DOHH2 (cell line): Measurements from ENCODE around the gene MTCL1.

Experiments used
- H3F3A ChIP-seq: fragments of 200-600 bp; sonication (generic), shearing (Covaris generic); 2 replicates; pipeline ENCODE4 v1.6.0; 2016; ENCODE audit warnings: antibody characterized with exemption, mild to moderate bottlenecking; ENCODE audit not compliant: control insufficient read depth, insufficient read depth
- H3K27ac ChIP-seq: fragments of 200-600 bp; sonication (generic); 2 replicates; pipeline ENCODE4 v1.5.1; 2014; ENCODE audit warnings: low read depth, mild to moderate bottlenecking, low read length, moderate library complexity
- H3K27me3 ChIP-seq: fragments of 200-600 bp; sonication (generic); 2 replicates; pipeline ENCODE4 v1.6.1; 2014; ENCODE audit warnings: mild to moderate bottlenecking, low read length, mixed read lengths; ENCODE audit not compliant: control insufficient read depth
- H3K36me3 ChIP-seq: fragments of 200-600 bp; sonication (generic); 2 replicates; pipeline ENCODE4 v1.6.1; 2014; ENCODE audit warnings: mild to moderate bottlenecking, low read length, moderate library complexity, mixed read lengths; ENCODE audit not compliant: control insufficient read depth
- H3K4me1 ChIP-seq: fragments of 200-600 bp; sonication (generic); 2 replicates; pipeline ENCODE4 v1.6.1; 2014; ENCODE audit warnings: mild to moderate bottlenecking, low read length, mixed read lengths; ENCODE audit not compliant: control insufficient read depth
- H3K4me2 ChIP-seq: fragments of 200-600 bp; sonication (generic); 2 replicates; pipeline ENCODE4 v1.6.0; 2014; ENCODE audit warnings: mild to moderate bottlenecking, low read length, moderate library complexity
- H3K4me3 ChIP-seq: fragments of 200-600 bp; sonication (generic); 2 replicates; pipeline ENCODE4 v1.5.1; 2014; ENCODE audit warnings: mild to moderate bottlenecking, low read length, mixed read lengths
- H3K79me2 ChIP-seq: fragments of 200-600 bp; sonication (generic); 2 replicates; pipeline ENCODE4 v1.6.1; 2014; ENCODE audit warnings: mild to moderate bottlenecking, low read length, mixed read lengths; ENCODE audit not compliant: control insufficient read depth
- H3K9me2 ChIP-seq: fragments of 200-600 bp; sonication (generic); replicated peaks from 2 replicates; pipeline ENCODE4 v1.6.1; 2014; ENCODE audit warnings: mild to moderate bottlenecking, low read length, mixed read lengths; ENCODE audit not compliant: control insufficient read depth
- H3K9me3 ChIP-seq: fragments of 200-600 bp; sonication (generic); 2 replicates; pipeline ENCODE4 v1.6.1; 2014; ENCODE audit warnings: antibody characterized with exemption, low read length, mixed read lengths; ENCODE audit not compliant: control insufficient read depth, insufficient read depth
- H4K20me1 ChIP-seq: fragments of 200-600 bp; sonication (generic); 2 replicates; pipeline ENCODE4 v1.6.0; 2014; ENCODE audit warnings: low read depth, mild to moderate bottlenecking, antibody characterized with exemption, low read length, moderate library complexity; ENCODE audit not compliant: control insufficient read depth, insufficient read depth
- EZH2phosphoT487 ChIP-seq: fragments of 200-600 bp; sonication (generic); IDR thresholded peaks from 2 replicates; pipeline ENCODE4 v1.6.1; 2017; ENCODE audit warnings: borderline replicate concordance, mild to moderate bottlenecking, antibody characterized with exemption, low read length, moderate library complexity, mixed read lengths
- TF ChIP-seq, protein P1 (sequence below): fragments of 200-600 bp; sonication (generic); IDR thresholded peaks from one replicate; pipeline ENCODE4 v1.5.1; 2014; ENCODE audit warnings: antibody characterized with exemption, mild to moderate bottlenecking, low read depth, low read length; ENCODE audit not compliant: poor library complexity, severe bottlenecking

The MTCL1 gene

DNA sequence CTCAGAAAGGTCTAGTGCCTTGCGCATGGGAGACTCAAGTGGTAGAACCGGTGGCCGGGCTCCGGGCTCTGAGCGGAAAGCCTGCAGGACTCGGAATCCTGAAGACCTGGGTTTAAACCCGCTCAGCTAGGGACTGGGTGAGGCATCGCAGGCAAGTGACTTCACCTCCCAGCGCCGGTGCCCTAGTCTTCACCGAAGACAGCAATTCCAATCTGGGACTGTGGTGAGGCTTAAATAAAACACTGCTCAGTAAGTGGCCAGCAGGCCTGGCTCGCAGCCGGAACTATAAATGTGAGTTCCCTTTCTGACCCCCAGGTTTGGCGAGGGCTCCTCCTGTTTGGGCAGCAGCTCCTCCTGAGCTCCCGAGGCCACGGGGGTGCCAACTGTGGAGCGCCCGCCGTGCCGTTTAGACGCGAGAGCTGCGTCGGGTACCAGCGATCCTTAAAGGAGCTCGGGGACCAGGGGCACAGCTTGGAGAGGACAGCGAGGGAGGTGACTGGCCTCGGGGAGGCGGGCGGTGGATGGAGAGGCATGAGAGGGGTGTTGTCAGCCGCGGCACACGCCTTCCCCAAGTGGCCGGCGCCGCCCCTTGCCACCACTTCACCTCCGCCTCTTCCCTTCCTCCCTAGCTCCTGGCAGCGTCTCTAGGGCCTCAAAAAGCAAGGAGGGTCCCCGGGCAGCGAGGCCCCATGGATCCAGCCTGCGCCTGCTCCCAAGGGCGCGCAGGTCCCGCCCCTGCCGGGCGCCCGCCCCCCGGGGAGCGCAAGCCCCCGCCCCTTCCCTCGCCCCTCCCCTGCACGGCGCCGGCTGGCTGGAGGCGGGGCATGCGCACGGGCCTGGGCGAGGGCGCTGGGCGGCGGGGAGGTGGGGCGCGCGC, 757 bp upstream of the MTCL1 start:
- Histone ChIP-seq H3K36me3 (no peaks in the 10 kb centered on the region), H3K4me1 (peaks cover 20% of the 10 kb centered on the region), H3K27ac (no peak overlapping the region), H3K79me2 (peaks cover 7% of the 10 kb centered on the region; the same call in 1 of the 2 replicates), H3F3A (peaks cover 3% of the 10 kb centered on the region; the same call in 1 of the 2 replicates), H3K4me3 (peak overlapping the region; percentile 72), H3K4me2 (peak overlapping the region; percentile 91), H3K27me3 (peaks cover 21% of the 10 kb centered on the region; the same call in 1 of the 2 replicates), H4K20me1 (no peaks in the 10 kb centered on the region), H3K9me3 (no peaks in the 10 kb centered on the region), H3K9me2 (no peaks in the 10 kb centered on the region)
- no peak for TF ChIP-seq EZH2phosphoT487
- TF ChIP-seq, protein P1, sequence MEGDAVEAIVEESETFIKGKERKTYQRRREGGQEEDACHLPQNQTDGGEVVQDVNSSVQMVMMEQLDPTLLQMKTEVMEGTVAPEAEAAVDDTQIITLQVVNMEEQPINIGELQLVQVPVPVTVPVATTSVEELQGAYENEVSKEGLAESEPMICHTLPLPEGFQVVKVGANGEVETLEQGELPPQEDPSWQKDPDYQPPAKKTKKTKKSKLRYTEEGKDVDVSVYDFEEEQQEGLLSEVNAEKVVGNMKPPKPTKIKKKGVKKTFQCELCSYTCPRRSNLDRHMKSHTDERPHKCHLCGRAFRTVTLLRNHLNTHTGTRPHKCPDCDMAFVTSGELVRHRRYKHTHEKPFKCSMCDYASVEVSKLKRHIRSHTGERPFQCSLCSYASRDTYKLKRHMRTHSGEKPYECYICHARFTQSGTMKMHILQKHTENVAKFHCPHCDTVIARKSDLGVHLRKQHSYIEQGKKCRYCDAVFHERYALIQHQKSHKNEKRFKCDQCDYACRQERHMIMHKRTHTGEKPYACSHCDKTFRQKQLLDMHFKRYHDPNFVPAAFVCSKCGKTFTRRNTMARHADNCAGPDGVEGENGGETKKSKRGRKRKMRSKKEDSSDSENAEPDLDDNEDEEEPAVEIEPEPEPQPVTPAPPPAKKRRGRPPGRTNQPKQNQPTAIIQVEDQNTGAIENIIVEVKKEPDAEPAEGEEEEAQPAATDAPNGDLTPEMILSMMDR, result no peak

DNA sequence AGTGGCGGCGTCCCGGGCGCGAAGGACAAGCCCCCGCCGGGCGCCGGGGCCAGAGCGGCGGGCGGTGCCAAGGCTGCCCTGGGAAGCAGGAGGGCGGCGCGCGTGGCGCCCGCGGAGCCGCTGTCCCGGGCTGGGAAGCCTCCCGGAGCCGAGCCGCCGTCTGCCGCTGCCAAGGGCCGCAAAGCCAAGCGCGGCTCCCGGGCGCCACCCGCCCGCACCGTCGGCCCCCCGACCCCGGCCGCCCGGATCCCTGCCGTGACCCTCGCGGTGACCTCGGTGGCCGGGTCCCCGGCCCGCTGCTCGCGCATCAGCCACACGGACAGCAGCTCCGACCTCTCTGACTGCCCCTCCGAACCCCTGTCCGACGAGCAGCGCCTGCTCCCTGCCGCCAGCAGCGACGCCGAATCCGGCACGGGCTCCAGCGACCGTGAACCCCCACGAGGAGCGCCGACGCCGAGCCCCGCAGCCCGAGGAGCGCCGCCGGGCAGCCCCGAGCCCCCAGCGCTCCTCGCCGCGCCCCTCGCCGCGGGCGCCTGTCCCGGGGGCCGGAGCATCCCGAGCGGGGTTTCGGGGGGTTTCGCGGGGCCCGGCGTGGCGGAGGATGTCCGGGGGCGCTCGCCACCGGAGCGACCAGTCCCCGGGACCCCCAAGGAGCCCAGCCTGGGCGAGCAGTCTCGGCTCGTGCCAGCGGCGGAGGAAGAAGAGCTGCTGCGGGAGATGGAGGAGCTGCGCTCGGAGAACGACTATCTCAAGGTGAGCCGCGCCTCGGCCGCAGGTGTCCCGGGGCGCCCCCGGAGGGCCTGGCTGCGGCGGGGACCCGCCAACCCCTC, 820 bp downstream of the MTCL1 start:
- H4K20me1 ChIP-seq, result no peaks in the 10 kb centered on the region

DNA sequence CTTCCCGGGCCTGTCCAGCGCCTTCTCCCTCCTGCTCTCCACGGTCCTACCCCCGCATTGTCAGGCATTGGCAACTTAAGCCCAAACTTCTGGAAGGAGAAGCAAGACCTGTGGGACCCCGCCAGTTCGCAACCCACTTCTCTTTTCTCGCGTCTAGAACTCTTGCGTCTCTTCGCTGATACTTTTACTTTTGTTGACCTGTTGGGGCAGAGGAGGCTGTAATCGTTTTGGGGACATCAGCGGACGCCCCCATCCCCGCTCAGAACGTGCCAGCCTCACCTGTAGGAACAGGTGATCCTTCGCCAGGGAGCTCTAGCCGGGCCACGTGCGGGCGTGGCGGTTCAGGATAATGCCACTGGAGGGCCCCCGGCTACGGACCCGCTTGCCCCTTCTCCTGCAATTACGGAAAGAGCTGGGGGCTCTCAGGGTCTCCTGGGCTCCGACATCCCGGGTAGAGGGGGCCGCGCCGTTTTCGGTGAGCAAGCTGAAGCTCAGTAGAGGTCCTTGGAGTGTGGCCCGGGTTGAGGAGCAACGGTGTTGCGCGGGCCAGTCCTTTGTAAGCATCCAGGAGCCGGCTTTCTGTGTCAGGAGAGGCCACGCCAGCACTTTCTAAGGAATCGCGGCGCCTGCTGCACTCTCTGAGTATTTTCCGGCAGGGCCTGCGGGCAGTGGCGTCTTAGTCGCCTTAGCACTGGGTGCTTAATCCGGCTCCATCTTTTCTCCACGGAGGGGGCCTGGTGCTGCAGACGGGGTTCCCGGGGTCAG, 1.6 kb downstream of the MTCL1 start:
- Histone ChIP-seq H3K4me1 (peaks cover 20% of the 10 kb centered on the region), H3K9me3 (no peaks in the 10 kb centered on the region), H3K4me3 (peak overlapping the region; percentile 65), H3K27me3 (peaks cover 17% of the 10 kb centered on the region; the same call in 1 of the 2 replicates), H3K36me3 (no peaks in the 10 kb centered on the region), H4K20me1 (no peaks in the 10 kb centered on the region), H3K9me2 (no peaks in the 10 kb centered on the region), H3K4me2 (peak overlapping the region; percentile 62), H3F3A (peaks cover 3% of the 10 kb centered on the region; the same call in 1 of the 2 replicates), H3K79me2 (peaks cover 11% of the 10 kb centered on the region), H3K27ac (no peak overlapping the region)
- TF ChIP-seq EZH2phosphoT487, result no peak
- TF ChIP-seq, protein P1, result no peak

More for the DNA sequence above, 820 bp downstream of the MTCL1 start:
- TF ChIP-seq EZH2phosphoT487, result no peak
- TF ChIP-seq, protein P1, result no peak
- Histone ChIP-seq H3K4me3 (peak overlapping the region; percentile 65), H3K9me2 (no peaks in the 10 kb centered on the region), H3K4me2 (peak overlapping the region; percentile 62), H3K36me3 (no peaks in the 10 kb centered on the region), H3K4me1 (peaks cover 20% of the 10 kb centered on the region), H3K27me3 (peaks cover 21% of the 10 kb centered on the region; the same call in 1 of the 2 replicates), H3F3A (peaks cover 3% of the 10 kb centered on the region; the same call in 1 of the 2 replicates), H3K9me3 (no peaks in the 10 kb centered on the region), H3K79me2 (peaks cover 7% of the 10 kb centered on the region; the same call in 1 of the 2 replicates), H3K27ac (no peak overlapping the region)
